HepG2 (cell line): ENCODE results near the gene PGRMC2. TPM values are rescaled to one million over a fixed set of nuclear protein-coding genes. Genes with fewer than 3 reads are reported as not detected.

Experiments
- BRCA1 ChIP-seq: sonication (generic); formaldehyde crosslinking; IDR thresholded peaks from 2 replicates; pipeline ENCODE4 v1.4.0; 2020; ENCODE audit warnings: missing genetic modification reagents
- FIP1L1 ChIP-seq: fragments of 200-400 bp; formaldehyde crosslinking; IDR thresholded peaks from 2 replicates; pipeline ENCODE4 v1.6.1; 2018; ENCODE audit warnings: low read depth, mild to moderate bottlenecking, low read length, moderate library complexity, borderline replicate concordance; ENCODE audit not compliant: insufficient read depth
- GLI4 ChIP-seq: sonication (generic); formaldehyde crosslinking; IDR thresholded peaks from 2 replicates; pipeline ENCODE4 v1.5.1; 2020; ENCODE audit warnings: missing genetic modification reagents, mild to moderate bottlenecking, moderate library complexity, borderline replicate concordance
- KDM1A ChIP-seq: IDR thresholded peaks from 2 replicates; pipeline ENCODE4 v1.6.1; 2016; ENCODE audit warnings: missing compliant biosample characterization
- MIXL1 ChIP-seq: IDR thresholded peaks from 2 replicates; pipeline ENCODE4 v1.6.1; 2016
- NCOA1 ChIP-seq: sonication (generic); formaldehyde crosslinking; IDR thresholded peaks from 2 replicates; pipeline ENCODE4 v1.9.0; 2021; ENCODE audit warnings: missing genetic modification reagents
- PITX1 ChIP-seq: sonication (generic); formaldehyde crosslinking; IDR thresholded peaks from 2 replicates; pipeline ENCODE4 v1.5.1; 2020; ENCODE audit warnings: mild to moderate bottlenecking, missing genetic modification reagents
- PREB ChIP-seq: sonication (generic); formaldehyde crosslinking; IDR thresholded peaks from 2 replicates; pipeline ENCODE4 v1.4.0; 2020; ENCODE audit warnings: missing genetic modification reagents
- SIN3B ChIP-seq: fragments of 150-350 bp; IDR thresholded peaks from 2 replicates; pipeline ENCODE4 v1.6.1; 2014; ENCODE audit warnings: low read length
- TRIM24 ChIP-seq: sonication (generic); formaldehyde crosslinking; IDR thresholded peaks from 2 replicates; pipeline ENCODE4 v1.8.0; 2022; ENCODE audit warnings: mild to moderate bottlenecking, missing genetic modification reagents
- ZBTB3 ChIP-seq: sonication (generic); formaldehyde crosslinking; IDR thresholded peaks from 2 replicates; pipeline ENCODE4 v1.4.0; 2020; ENCODE audit warnings: low read depth, mild to moderate bottlenecking, moderate library complexity, missing genetic modification reagents, borderline replicate concordance
- ZBTB34 ChIP-seq: sonication (generic); formaldehyde crosslinking; IDR thresholded peaks from 2 replicates; pipeline ENCODE4 v1.8.0; 2022; ENCODE audit warnings: mild to moderate bottlenecking, missing genetic modification reagents
- ZBTB38 ChIP-seq: sonication (generic); formaldehyde crosslinking; IDR thresholded peaks from 2 replicates; pipeline ENCODE4 v1.5.1; 2020; ENCODE audit warnings: mild to moderate bottlenecking, missing genetic modification reagents
- ZNF468 ChIP-seq: sonication (generic); formaldehyde crosslinking; IDR thresholded peaks from 2 replicates; pipeline ENCODE4 v1.8.0; 2022; ENCODE audit warnings: mild to moderate bottlenecking, moderate library complexity, missing genetic modification reagents
- ZNF577 ChIP-seq: sonication (generic); formaldehyde crosslinking; IDR thresholded peaks from 2 replicates; pipeline ENCODE4 v1.4.0; 2020; ENCODE audit warnings: mild to moderate bottlenecking, low read depth, missing genetic modification reagents, borderline replicate concordance
- ZNF616 ChIP-seq: sonication (generic); formaldehyde crosslinking; IDR thresholded peaks from 2 replicates; pipeline ENCODE4 v1.5.0; 2020; ENCODE audit warnings: low read depth, mild to moderate bottlenecking, missing genetic modification reagents
- ZNF619 ChIP-seq: sonication (generic); formaldehyde crosslinking; IDR thresholded peaks from 2 replicates; pipeline ENCODE4 v1.4.0; 2020; ENCODE audit warnings: mild to moderate bottlenecking, missing genetic modification reagents
- ZNF724P ChIP-seq: sonication (generic); formaldehyde crosslinking; IDR thresholded peaks from 2 replicates; pipeline ENCODE4 v1.8.0; 2022; ENCODE audit warnings: missing genetic modification reagents, borderline replicate concordance
- ZNF772 ChIP-seq: sonication (generic); formaldehyde crosslinking; IDR thresholded peaks from 2 replicates; pipeline ENCODE4 v1.5.0; 2020; ENCODE audit warnings: mild to moderate bottlenecking, missing genetic modification reagents
- ZNF773 ChIP-seq: sonication (generic); formaldehyde crosslinking; IDR thresholded peaks from 2 replicates; pipeline ENCODE4 v1.4.0; 2020; ENCODE audit warnings: missing genetic modification reagents, borderline replicate concordance
- ZNF782 ChIP-seq: sonication (generic); formaldehyde crosslinking; IDR thresholded peaks from 2 replicates; pipeline ENCODE4 v1.4.0; 2020; ENCODE audit warnings: missing genetic modification reagents, mild to moderate bottlenecking, borderline replicate concordance
- polyA plus RNA-seq, 8 experiments: library from polyadenylated mRNA; depleted of rRNA in 3 of 8; stranded (reverse) in 7 of 8; unstranded in 1 of 8; fragments of >200 nt; fragmentation: Illumina TruSeq in 4 of 8; extraction: Trizol in 4 of 8; gene quantifications; 2 replicates each; pipeline versions ENCODE4 v1.2.1 to v1.2.3, GENCODE V29; 2011 to 2016; ENCODE audit warnings: low read depth in 4 of 8, missing spikeins in 1 of 8, mixed read lengths in 1 of 8; ENCODE audit not compliant: insufficient read depth in 1 of 8
- total RNA-seq, 5 experiments: library from RNA; depleted of rRNA; stranded (reverse); fragments of >200 nt; fragmentation: Illumina TruSeq; extraction: Trizol; gene quantifications; 2 replicates each; pipeline ENCODE4 v1.2.3, GENCODE V29; 2016; ENCODE audit warnings: low read depth in 1 of 5
- TF ChIP-seq, protein P1 (sequence below): sonication (generic); formaldehyde crosslinking; IDR thresholded peaks from 2 replicates; pipeline ENCODE4 v1.4.0; 2020; ENCODE audit warnings: missing genetic modification reagents, borderline replicate concordance
- TF ChIP-seq, protein P2 (sequence below): sonication (generic); formaldehyde crosslinking; IDR thresholded peaks from 2 replicates; pipeline ENCODE4 v1.9.0; 2021; ENCODE audit warnings: missing genetic modification reagents, borderline replicate concordance

PGRMC2 gene
- total and polyA plus RNA-seq, 2 of the 13 experiments (the other 11 are each of a cell fraction or from before 2014, with no cell fraction given) = 16.0 to 19.8 TPM

GRCh38 chr4:128287871-128288688 is 467 bp upstream of the PGRMC2 start (continued):
- TF ChIP-seq ZNF724P (CRISPR knock-in tag) = peak; percentile 99
- peak; percentile 85 for TF ChIP-seq BRCA1 (CRISPR knock-in tag)
- peak; percentile 99 for TF ChIP-seq ZNF468
- peak; percentile 94 for TF ChIP-seq PITX1 (CRISPR knock-in tag)
- peak; percentile 82 for TF ChIP-seq MIXL1
- TF ChIP-seq NCOA1 (CRISPR knock-in tag) = no peak
- TF ChIP-seq SIN3B = 0 out of 2 replicates have a peak, but pooled peaks have one; percentile 24
- peak; percentile 85 for TF ChIP-seq ZBTB34
- TF ChIP-seq ZNF772 (CRISPR knock-in tag) = peak; percentile 99
- peak; percentile 85 for TF ChIP-seq GLI4
- TF ChIP-seq TRIM24 (CRISPR knock-in tag) = no peak
- TF ChIP-seq PREB (CRISPR knock-in tag) = no peak
- TF ChIP-seq ZBTB38 (CRISPR knock-in tag) = peak; percentile 73
- TF ChIP-seq ZNF616 (CRISPR knock-in tag) = peak; percentile 92; the same call in 1 of the 2 replicates
- TF ChIP-seq ZBTB3 (CRISPR knock-in tag) = no peak; the same call in 1 of the 2 replicates
- TF ChIP-seq, protein P1, sequence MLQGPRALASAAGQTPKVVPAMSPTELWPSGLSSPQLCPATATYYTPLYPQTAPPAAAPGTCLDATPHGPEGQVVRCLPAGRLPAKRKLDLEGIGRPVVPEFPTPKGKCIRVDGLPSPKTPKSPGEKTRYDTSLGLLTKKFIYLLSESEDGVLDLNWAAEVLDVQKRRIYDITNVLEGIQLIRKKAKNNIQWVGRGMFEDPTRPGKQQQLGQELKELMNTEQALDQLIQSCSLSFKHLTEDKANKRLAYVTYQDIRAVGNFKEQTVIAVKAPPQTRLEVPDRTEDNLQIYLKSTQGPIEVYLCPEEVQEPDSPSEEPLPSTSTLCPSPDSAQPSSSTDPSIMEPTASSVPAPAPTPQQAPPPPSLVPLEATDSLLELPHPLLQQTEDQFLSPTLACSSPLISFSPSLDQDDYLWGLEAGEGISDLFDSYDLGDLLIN (CRISPR knock-in tag) = peak; percentile 88; the same call in 1 of the 2 replicates
- peak; percentile 92; the same call in 1 of the 2 replicates for TF ChIP-seq ZNF782 (CRISPR knock-in tag)
- TF ChIP-seq FIP1L1 = peak; percentile 83; the same call in 1 of the 2 replicates
- TF ChIP-seq ZNF773 (CRISPR knock-in tag) = peak; percentile 91; the same call in 1 of the 2 replicates
- peak; percentile 85; the same call in 1 of the 2 replicates for TF ChIP-seq ZNF577
- TF ChIP-seq KDM1A = no peak
- TF ChIP-seq ZNF619 (CRISPR knock-in tag) = peak; percentile 95
- TF ChIP-seq, protein P2, sequence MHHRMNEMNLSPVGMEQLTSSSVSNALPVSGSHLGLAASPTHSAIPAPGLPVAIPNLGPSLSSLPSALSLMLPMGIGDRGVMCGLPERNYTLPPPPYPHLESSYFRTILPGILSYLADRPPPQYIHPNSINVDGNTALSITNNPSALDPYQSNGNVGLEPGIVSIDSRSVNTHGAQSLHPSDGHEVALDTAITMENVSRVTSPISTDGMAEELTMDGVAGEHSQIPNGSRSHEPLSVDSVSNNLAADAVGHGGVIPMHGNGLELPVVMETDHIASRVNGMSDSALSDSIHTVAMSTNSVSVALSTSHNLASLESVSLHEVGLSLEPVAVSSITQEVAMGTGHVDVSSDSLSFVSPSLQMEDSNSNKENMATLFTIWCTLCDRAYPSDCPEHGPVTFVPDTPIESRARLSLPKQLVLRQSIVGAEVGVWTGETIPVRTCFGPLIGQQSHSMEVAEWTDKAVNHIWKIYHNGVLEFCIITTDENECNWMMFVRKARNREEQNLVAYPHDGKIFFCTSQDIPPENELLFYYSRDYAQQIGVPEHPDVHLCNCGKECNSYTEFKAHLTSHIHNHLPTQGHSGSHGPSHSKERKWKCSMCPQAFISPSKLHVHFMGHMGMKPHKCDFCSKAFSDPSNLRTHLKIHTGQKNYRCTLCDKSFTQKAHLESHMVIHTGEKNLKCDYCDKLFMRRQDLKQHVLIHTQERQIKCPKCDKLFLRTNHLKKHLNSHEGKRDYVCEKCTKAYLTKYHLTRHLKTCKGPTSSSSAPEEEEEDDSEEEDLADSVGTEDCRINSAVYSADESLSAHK (CRISPR knock-in tag) = peak; percentile 59; the same call in 1 of the 2 replicates
